GM12874 (cell line): ENCODE data around the gene C3orf20.

Experiments used
- TF ChIP-seq, protein P1 (sequence below): IDR thresholded peaks from 2 replicates; pipeline ENCODE4 v1.5.1; 2011; ENCODE audit warnings: low read depth, mild to moderate bottlenecking, control low read depth, low read length, moderate library complexity; ENCODE audit not compliant: insufficient read depth

Gene C3orf20

DNA sequence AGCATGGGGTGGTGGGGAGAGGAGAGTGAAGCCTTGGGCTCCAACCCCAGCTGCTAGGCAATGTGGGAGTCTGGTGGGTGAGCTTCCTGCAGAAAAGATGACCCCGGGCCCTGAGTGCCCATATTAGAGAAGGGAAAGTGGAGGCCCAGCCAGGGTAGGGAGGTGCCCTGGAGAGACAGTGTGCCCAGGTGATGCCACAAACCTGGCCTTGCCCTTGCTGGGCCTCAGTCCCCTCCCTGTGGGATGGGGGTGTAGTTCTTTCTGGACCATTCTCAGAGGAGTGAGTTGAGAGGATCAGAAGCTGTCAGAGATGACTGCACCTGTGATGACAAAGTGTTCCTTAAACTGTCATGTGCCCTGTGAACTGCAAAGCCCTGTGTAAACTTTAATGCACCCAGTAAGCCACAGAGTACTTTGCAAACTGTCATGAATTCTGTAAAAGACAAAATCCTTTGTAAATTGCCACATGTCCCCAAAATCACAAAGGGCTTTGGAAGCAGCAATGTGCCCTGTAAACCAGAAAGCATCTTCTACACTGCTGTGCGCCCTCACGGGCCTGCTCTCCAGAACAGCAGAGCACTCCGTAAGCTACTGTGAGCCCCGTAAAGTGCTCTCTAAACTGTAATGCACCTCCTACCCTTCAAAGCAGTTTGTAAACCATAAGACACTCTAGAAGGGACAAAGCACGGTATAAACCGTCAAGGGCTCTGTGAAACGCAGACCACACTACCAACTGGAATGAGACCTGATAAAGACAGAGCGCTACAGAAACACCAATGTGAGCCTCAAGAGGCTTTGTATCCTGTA, 92.5 kb downstream of the C3orf20 start:
- TF ChIP-seq, protein P1, sequence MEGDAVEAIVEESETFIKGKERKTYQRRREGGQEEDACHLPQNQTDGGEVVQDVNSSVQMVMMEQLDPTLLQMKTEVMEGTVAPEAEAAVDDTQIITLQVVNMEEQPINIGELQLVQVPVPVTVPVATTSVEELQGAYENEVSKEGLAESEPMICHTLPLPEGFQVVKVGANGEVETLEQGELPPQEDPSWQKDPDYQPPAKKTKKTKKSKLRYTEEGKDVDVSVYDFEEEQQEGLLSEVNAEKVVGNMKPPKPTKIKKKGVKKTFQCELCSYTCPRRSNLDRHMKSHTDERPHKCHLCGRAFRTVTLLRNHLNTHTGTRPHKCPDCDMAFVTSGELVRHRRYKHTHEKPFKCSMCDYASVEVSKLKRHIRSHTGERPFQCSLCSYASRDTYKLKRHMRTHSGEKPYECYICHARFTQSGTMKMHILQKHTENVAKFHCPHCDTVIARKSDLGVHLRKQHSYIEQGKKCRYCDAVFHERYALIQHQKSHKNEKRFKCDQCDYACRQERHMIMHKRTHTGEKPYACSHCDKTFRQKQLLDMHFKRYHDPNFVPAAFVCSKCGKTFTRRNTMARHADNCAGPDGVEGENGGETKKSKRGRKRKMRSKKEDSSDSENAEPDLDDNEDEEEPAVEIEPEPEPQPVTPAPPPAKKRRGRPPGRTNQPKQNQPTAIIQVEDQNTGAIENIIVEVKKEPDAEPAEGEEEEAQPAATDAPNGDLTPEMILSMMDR = no peak

DNA sequence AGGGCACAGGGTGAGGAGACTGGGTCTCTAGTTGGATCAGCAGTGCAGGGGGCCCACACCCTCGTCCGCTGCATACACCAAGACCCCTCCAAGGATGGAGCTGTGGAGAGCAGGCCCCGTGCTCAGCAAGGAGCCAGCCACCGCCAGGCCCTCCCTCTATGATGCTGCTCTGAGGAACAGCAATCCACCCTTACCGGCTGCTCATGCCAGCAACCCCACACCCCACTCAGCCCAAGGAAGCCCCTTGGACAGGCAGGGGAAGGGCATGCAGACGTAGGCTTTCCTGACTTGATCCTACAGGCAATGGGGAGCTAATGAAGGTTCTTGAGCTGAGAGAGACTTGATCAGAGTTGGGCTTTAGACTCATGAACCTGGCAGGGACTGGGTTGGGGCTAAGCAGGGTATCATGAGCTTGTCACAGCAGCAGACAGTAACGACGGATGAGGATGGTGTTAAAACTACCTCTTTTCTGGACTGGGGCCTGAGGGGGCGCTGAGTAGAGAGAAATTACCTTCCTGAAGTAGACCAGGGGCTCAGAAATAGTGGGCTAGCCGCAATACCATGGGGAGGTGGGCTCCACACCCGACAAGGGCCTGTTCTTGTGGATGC, 93.3 kb downstream of the C3orf20 start:
- TF ChIP-seq, protein P1 = no peak

DNA sequence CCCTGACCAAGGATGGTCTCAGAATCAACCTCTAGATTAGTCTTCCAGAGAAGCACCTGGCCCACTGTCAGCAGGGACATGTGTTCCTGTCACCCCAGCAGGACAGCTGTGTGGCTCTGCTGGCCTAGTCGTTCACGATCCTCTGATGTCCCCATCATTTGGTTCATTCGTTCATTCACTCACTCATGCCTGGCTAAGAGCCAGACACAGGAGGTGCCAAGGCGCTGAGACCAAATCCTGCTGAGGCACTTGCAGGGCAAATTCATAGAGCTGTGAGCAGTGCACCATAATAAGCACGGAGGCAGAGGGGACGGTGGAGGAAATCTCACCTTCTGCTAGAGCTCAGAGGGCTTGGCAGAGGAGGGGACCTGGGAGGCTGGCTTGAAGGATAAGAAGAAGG, 93.9 kb downstream of the C3orf20 start:
- TF ChIP-seq, protein P1 = no peak

DNA sequence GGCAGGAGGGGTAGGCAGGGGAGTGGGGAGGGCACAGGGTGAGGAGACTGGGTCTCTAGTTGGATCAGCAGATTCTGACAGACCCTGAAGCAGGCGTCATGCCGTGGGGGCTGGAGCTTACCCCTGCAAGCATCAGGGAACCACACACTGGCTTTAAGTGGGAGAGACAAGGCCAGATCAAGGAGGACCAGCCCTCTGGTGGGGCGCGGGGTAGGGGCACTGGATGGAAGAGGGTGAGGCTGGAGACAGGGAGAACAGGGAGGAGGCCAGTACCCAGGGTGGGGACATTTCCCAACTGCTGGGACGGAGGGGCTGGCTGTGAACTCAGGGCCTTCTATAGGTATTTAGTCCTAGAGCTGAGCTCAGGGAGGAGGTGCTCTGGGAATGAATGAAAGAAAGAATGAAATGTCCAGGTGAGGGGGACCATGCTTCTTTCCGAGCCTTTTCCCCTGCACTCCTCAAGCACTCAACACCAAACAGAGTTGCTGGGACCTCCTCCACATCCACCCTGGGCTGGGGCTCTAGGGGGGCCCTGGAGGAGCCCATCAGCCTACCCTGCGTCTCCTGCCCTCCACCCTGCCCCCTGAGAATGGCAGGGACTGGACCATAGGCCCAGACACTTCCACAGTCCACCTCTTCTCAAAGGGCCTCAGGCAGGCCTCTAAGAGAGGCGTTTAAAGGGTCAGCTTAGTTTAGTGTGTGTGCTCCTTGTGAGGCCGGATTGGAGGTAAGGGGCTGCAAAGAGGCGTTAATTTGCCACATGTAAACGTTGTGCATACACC, 94.8 kb downstream of the C3orf20 start:
- TF ChIP-seq, protein P1 = no peak

DNA sequence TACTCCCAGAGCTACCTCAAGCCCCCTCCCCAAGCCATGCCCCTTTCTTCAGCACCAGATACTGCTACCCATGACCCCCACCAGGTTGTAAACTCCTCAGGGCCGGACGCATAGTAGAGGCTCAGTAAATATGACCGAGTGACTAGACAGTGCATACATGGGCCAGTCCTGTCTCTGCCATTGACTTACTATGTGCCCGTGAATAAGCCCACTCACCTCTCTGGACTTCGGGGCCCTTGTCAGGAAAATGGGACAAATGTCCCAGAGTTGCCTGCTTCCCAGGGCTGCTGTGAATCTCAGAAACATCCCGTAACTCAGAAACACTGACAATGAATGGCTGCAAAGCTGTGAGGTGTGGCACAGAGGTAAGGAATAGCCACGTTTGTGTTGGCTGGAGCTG, 95.7 kb downstream of the C3orf20 start:
- TF ChIP-seq, protein P1 = no peak

DNA sequence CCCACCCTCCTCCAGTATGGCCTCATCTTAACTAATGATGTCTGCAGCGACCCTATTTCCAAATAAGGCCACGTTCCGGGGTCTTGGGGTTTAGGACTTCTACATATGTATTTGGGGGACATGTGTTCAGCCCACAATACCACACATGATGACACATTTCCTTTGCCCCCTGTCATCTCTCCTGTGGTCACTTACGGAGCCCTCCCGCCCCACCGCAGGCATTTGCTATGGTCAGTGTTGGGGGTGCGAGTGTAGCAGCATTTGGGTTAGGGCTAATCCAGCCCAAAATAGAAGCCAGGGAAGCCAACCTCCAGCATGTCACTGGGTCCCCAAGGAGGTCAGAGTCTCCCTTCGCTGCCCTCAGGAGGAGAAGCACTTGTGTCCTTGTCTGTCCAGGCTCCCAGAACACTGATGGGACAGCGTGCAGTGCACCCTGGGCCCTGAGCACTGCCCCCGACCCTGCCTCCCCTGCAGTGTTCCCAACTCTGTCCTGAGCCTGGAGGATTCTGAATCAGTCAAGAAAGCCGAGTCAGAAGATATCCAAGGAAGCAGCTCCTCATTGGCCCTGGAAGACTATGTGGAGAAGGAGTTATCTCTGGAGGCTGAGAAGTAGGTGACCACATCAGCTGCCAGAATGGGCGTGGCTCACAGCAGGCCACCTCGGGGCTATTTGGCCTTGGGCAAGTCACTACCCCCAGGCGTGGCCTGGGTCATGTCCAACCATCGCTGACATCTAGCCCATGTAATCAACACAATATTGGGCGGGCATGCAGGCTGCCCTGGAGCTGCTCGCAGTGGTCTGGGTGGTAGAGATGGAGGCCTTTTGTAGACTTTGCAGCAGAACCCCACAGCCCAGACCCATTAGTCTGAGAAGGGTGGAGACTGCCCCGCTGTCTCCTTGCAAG, 96.9 kb downstream of the C3orf20 start:
- TF ChIP-seq, protein P1 = no peak
